Right lobe of liver (tissue), 4 donors: Measurements from ENCODE around the gene TAGAP.

Experiments
- CTCF ChIP-seq, 4 donors: fragments of 200-600 bp in 3 of 4; fragments of 450-650 bp in 1 of 4; IDR thresholded peaks; one replicate each; pipeline versions ENCODE4 v1.5.1 to v1.8.0; 2016 to 2022; ENCODE audit warnings: antibody characterized with exemption in 4 of 4, mild to moderate bottlenecking in 2 of 4
- POLR2A ChIP-seq: fragments of 450-650 bp; IDR thresholded peaks from one replicate; pipeline ENCODE4 v1.6.1; 2017; ENCODE audit warnings: antibody characterized with exemption, mild to moderate bottlenecking
- donor health status: DM: no; HTN: no; CAD: no.
- donor health status: DM: no; HTN: no; CAD: no.
- donor health status: DM: no; HTN: yes; CAD: no.

DNA sequence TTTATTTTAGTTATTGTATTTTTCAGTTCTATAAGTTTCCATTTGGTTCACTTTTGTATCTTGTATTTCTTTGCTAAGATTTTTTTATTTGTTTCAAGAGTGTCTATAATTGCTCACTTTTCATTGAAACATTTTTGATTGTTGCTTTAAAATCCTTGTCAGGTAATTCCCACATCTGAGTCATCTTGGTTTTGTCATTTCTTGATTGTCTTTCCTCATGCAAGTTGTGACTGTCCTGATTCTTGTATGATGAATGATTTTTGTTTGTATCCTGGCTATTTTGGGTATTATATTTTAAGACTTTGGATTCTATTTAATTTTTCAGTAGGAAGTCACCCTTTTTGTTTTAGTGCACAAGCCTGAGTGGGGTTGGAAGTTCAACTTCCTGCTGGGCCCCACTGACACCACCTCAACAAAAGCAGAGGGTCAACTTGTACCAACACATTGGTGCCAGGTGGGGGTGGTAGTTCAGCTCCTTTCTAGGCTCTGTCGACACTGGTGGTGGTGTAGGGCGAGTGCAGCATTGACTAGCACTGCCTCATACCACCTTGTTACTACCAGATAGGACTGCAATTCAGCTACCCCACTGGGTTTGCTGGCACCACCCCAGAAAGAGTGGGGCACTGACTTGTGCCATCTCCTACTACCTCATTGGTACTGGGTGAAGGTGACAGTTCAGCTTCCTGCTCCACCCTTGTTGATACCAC is 53.6 kb downstream of the TAGAP start:
- no peak for TF ChIP-seq CTCF (IDR thresholded peaks at IDR 0.05)
- no peak for TF ChIP-seq POLR2A
